ENCODE measurements around the gene PAF1. TPM values are rescaled to one million over a fixed set of nuclear protein-coding genes. Genes with fewer than 3 reads are reported as not detected.

Gene PAF1
- total RNA-seq = 36.7 TPM

DNA sequence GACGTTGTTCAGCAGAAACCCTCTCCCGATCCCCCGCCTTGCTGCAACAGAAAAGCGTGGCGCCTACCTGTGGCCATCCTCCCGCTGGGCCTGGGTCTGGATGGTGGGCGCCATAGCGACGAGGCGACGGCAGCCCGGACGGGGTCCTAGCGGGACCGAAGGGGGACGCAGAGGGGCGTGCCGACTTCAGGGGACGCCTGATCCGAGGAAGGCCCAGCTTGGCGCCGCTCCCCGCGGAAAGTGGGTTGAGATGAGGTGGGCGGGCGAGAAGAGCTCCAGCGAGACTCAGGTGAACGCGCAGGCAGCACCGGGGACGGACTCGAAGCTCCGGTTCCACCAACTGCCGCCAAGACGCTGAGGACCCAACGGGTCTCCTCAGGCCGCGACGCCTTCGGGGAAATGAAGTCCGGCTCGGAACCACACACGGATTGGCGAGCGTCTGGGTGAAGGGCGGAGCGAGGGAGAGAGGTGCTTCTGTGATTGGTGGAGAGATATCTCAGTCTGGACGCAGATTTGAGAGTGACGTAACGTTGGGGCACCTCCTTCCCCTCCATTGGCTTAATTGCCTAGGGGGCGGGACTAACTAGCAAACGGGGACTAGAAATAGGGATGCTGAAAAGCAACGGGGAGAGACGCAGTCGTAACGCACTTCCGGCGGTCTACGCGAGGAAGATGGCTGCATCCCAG, at the start of gene PAF1, which contains the start of gene MED29:
Gene PAF1 (minus strand): TSS at position 356 of the 687 bp plus-strand sequence. CDS start 242 bp downstream, at position 114.
Gene MED29 (plus strand): TSS at position 628 of the 687 bp plus-strand sequence. CDS start 45 bp downstream, at position 673.
- FAIRE-seq (peak; percentile 98), DNase-seq (ENCODE audit: low spot score in 2 of 2) (peak; percentile 98 to 99)

DNA sequence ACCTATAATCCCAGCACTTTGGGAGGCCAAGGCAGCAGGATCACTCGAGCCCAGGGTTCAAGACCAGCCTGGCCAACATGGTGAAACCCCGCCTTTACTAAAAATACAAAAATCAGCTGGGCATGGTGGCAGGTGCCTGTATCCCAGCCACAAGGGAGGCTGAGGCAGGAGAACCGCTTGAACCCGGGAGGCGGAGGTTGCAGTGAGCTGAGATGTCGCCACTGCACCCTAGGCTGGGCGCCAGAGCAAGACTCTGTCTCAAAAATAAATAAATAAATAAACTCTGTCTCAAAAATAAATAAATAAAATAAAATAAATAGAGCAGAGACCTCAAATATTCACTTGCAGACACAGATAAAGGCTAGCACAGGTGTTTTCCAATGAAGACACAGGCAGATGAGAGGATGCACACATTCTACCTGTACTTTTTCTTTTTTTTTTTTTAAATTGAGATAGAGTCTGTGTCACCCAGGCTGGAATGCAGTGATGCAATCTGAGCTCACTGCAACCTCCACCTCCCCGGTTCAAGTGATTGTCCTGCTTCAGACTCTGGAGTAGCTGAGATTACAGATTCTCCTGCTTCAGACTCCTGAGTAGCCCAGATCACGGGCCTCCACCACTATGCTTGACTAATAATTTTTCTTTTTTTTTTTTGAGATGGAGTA, 47.5 kb upstream of the PAF1 start:
- FAIRE-seq (no peak), DNase-seq (ENCODE audit: low spot score in 2 of 2) (no peak)

DNA sequence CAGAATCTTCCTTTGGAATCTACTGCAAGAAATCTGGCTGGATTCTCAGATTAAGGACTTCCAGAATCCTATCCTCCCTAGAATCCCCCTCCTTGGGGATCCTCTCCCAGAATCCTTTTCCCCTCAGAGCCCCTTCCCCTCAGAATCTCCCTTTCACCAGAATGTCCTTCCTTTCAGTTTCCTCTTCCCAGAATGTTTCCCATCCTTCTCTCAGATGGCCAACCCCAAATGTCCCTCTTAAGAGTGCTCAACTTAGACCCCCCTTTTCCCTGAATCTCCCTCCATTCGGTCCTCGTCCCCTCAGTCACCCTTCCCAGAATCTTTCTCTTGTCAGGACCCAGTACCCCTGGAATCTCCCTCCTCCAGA, 45.4 kb upstream of the PAF1 start:
- no peak for DNase-seq (ENCODE audit: low spot score in 2 of 2)
- no peak for FAIRE-seq

DNA sequence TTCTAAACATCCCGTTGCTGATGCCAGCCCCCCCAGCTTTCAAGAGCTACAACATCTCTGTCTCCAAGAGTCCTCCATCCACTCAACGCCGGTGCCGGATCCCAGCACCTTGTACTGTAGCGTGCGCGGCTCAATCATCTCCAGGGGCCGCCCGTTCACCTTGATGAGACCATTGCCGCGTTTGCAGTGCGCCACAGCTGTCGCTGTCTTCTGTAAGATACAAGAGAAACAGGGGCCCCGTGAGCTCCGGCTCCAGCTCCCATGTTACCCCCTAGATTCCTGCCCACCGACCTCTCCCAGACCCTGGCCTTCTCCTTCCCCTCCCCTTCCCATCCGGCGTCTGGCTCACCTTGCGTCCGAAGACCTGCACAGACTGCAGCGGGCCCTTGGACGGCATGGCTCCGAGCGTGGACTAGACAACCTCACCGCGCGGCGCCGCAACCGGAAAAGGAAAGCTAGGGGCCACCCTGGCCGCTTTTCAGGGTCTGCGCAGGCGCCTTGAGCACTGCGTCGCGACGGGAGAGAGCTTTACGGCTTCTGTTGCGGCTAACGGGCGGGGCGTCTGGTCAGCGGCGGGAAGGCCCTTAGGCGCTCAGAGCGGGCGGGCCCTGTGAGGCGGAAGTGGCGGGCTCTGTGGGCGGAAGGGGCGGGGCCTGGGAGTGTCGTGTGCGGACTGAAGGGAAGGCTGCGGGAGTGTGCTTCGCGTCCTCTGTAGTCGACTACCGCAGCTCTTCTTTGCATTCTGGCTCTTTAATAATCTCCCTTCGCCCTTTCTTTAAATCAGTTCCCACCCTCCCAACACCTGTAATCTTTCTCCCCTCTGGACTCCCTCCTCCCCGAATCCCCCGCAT, 44.8 kb upstream of the PAF1 start, which contains the start of gene RPS16:
Gene RPS16 (minus strand): TSS at position 451 of the 851 bp plus-strand sequence. CDS start 54 bp downstream, at position 397.
- FAIRE-seq = no peak
- DNase-seq (ENCODE audit: low spot score in 2 of 2) = peak; percentile 92 to 98

DNA sequence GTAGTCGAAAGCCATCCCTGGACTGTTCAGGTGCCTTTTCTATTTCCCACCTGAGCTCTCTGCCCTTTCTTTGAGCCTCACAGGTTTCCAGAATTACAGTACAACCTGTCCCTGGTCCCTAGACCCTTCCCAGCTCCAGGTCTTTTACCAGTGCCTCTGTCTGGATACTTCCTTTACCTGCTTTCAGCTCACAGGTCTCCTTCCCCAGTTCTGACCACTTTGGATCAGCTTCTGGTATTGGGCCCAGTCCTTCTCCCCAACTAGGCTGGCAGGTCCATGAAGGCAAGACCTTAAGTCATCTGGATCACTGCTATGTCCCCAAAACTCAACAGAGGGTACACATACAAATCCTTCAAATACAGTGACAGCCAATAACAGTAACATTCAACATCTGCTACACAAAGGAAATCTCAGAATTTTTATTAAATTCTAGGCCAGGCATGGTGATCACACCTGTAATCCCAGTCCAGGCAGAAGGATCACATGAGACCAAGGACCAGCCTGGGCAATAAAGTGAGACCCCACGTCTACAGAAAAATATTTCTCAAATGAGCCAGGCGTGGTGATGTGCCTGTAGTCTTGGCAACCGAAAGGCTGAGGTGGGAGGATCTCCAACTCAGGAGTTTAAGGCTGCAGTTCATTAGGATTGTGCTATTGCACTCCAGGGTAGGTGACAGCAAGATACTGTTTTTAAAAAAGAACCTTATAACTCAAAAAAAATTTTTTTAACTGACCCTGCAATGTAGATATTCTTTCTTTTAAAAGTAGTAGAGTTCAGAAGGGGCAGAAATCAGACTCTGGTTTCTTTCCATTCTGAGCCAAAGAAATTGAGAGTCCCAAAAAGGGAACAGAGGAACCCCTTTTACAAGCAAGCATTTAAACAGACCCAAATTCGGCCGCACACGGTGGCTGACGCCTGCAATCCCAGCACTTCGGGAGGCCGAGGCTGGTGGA, 43.5 kb upstream of the PAF1 start:
- DNase-seq (ENCODE audit: low spot score in 2 of 2) = no peak
- FAIRE-seq = no peak

DNA sequence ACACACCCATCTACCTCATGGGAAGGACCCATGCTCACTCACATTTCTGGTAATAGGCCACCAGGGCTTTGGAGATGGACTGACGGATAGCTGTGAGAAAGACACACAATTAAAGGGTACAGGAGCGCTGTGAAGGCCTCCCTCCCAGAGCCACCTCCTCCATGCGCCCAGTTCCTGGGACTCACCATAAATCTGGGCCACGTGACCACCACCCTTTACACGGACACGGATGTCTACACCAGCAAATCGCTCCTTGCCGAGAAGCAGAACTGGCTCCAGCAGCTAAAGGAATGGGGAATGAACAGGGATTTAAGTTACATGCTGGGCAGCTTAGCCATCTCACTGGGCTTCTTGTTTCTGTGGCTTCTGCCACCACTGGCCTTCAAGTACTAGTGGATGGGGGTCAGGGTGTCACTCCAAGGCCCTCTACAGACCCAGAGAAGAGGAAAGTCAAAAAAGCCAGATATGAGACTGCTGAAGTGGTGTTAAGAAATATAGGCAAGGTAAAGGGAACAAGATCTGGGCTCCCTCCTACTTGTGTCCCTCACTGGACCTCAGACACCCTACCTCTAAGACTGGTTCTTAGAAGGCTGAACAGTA, 42.7 kb upstream of the PAF1 start:
- DNase-seq (ENCODE audit: low spot score in 2 of 2) (no peak), FAIRE-seq (no peak)

DNA sequence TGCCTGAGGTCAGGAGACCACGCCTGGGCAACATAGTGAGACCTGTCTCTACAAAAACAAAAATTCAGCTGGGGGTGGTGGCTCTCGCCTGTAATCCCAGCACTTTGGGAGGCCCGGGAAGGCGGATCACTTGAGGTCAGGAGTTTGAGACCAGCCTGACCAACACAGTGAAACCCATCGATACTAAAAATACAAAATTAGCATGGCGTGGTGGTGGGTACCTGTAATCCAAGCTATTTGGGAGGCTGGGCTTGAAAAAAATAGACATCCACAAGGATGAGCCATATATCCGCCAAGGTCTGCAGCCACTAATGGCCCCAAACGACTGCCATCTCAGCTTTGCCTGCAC, 41.7 kb upstream of the PAF1 start:
- DNase-seq (ENCODE audit: low spot score in 2 of 2) (no peak), FAIRE-seq (no peak)

DNA sequence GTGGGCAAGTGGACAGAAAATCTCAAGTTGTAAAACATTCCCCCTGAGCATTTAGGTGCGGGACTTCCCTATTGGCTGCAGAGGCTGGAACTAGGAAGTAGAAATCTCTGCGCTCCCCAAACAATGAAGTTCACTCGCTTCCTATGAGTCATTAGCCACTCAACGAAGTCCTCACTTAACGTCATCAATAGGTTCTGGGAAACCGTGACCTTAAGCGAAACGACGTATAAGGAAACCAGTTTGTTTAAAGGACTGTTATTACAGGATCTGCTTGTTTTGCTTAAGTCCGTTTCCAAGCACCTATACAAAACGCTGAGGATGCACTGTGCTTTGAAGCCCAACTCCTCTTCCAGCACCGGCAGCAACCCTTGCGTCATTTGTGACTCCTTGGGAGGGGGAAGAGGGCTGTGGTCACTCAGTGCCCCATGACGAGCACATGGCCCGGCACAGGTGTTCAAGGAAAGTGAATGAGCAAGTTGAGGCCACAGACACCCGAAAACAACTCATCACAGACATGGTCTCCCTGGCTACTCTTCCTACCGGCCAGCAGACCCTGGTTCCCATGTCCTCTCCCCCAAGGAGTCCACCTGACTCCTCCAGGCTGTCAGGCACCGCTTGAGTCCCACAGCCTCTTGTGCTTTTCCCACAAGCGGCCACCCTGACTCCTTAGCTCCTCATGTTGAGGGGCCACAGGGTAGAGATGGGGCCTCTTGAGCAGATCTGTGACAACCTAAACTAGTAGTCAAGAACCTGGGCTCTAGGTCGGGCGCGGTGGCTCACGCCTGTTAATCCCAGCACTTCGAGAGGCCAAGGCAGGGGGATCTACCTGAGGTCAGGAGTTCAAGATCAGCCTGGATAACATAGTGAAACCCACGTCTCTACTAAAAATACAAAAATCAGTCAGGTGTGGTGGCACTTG, 40.0 kb upstream of the PAF1 start:
- peak in 1 of 2 donors; percentile 26 for DNase-seq (ENCODE audit: low spot score in 2 of 2)
- FAIRE-seq = no peak

DNA sequence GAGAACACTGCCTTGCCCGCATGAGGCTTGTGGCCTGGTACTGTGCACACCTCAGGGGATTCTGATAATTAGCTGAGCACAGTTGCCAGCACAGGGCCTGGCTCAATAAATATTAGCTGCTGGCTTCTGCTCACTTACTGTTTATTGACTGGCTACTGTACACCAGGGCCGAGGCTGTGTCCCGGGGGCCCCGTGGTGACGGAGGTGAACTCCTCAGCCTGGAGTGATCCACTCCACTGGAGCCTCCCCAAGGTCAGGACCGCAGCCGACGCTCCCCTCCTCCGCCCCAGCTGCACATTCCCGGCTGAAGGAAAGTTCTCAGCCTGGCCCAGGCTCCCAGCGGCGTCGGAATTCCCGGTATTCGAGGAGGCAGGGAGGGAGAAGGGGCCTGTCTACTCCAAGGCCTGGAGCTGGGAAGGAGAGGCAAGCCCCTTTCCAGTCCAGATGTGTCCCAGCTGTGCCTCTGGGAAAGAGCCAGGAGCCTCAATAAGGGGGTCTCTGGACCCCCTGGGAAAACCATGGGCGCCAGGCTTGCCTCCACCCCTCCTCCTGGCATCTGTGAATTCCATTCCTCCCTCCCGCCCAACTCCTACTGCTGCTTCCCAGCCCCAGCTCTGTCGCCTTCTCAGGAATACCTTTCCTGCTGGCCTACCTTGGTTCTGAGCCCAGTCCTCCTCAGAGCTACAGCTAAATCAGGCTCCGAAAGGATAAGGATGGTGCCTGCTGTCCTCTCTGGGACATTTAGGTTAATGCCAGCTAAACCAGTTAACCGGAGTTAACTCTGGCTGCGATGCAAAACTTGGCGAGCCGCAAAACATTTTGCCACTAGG, 37.6 kb upstream of the PAF1 start:
- no peak for FAIRE-seq
- peak in 1 of 2 donors; percentile 35 for DNase-seq (ENCODE audit: low spot score in 2 of 2)

DNA sequence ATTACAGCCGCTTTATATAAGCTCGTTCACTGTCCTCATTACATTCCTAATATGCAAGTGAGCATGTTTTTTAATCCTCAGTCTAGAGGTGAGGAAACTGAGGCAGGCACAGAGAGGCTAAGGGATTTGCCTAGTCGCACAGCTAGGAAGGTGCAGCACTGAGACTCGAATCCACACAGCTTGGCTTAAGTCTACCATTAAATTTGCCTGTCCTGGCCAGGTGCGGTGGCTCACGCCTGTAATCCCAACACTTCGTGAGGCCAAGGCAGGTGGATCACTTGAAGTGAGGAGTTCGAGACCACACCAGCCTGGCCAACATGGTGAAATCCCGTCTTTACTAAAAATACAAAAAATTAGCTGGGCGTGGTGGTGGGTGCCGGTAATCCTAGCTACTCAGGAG, 36.8 kb upstream of the PAF1 start:
- no peak for FAIRE-seq
- DNase-seq (ENCODE audit: low spot score in 2 of 2) = no peak

DNA sequence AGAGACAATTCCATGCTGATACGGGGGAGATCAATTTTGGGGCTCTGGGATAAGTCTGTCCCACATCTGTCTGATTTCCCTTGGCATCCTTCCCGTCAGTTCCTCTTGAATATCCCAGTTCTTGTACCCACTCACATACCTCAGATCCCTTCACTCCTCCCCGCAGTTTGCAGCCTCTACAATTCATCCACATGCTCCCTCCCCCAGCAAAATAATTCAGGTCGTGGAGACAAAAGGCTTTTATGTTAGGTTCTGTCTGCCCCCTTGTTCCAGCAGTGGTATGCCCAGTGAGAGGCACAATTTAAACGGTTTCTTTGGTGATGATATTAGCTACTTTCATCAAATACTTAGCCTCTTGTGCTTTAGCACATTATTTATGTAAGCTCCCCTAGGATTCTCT, 35.3 kb upstream of the PAF1 start:
- DNase-seq (ENCODE audit: low spot score in 2 of 2) = peak in 1 of 2 donors; percentile 18
- FAIRE-seq = no peak

DNA sequence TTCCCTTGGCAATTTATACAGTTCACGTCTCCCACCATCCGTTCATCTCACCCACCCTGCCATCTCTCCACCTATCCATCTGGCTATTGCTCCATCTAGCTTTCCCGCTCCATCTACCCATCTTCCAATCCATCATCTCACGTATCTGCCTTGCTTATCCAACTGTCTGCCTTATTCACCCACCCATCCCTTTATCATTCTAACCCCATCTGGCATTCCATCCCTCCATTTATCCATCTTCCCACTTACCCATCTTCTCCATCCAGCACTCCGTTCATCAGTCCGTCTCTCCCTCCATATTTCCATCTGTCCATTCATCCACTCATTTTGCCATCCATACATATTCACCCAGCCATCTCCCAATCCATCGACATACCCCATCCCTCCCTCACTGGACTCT, 34.8 kb upstream of the PAF1 start:
- FAIRE-seq = no peak

DNA sequence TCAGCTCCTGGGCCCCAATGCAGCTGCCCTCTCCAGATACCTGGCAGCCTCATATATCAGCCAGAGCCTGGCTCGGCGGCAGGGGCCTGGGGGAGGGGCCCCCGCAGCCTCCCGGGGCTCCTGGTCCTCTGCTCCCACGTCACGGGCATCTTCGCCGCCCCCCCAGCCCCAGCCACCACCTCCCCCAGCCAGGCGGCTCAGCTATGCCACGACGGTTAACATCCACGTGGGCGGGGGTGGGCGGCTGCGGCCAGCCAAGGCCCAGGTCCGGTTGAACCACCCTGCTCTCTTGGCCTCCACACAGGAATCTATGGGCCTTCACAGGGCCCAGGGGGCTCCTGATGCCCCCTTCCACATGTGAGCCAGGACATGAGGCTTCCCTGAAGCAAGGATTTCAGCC, 34.0 kb upstream of the PAF1 start:
- DNase-seq (ENCODE audit: low spot score in 2 of 2) (peak in 1 of 2 donors; percentile 11), FAIRE-seq (no peak)

More for the DNA sequence above, 34.8 kb upstream of the PAF1 start:
- DNase-seq (ENCODE audit: low spot score in 2 of 2) = no peak

DNA sequence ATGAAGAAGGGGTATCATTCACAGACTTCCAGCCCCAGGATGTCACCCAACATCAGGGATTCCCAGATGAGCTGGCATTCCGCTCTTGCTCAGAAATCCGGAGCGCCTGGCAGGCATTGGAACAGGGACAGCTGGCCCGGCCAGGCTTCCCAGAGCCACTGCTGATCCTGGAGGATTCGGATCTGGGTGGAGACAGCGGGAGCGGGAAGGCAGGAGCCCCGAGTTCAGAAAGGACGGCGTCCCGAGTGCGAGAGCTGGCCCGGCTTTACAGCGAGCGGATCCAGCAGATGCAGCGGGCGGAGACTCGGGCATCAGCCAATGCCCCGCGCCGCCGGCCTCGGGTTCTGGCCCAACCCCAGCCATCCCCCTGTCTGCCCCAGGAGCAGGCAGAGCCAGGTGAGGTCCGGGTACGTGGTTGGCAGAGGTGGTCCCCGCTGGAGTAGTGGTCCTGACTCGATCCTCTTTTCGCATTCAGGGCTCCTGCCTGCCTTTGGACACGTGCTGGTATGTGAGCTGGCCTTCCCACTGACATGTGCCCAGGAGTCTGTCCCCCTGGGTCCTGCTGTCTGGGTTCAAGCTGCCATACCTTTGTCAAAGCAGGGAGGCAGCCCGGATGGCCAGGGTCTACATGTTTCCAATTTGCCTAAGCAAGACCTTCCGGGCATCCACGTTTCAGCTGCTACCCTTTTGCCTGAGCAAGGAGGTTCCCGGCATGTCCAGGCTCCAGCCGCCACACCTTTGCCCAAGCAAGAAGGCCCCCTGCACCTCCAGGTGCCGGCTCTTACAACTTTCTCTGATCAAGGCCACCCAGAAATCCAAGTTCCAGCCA, 32.6 kb upstream of the PAF1 start:
- DNase-seq (ENCODE audit: low spot score in 2 of 2) (no peak), FAIRE-seq (no peak)

DNA sequence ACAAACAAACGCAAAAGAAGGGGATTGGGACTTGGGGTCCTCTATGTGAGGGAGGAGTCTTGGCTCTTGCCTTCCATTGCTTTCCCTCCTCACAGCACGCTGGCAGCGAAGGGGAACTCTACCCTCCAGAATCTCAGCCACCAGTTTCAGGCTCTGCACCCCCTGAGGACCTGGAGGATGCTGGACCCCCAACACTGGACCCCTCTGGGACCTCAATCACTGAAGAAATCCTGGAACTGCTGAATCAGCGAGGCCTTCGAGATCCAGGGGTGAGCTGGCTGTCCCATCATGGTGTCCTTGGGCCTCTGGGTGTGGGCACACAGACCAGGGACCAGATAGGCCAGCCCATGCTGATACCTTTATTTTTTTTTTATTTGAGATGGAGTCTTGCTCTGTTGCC, 31.1 kb upstream of the PAF1 start:
- FAIRE-seq (no peak), DNase-seq (ENCODE audit: low spot score in 2 of 2) (no peak)

DNA sequence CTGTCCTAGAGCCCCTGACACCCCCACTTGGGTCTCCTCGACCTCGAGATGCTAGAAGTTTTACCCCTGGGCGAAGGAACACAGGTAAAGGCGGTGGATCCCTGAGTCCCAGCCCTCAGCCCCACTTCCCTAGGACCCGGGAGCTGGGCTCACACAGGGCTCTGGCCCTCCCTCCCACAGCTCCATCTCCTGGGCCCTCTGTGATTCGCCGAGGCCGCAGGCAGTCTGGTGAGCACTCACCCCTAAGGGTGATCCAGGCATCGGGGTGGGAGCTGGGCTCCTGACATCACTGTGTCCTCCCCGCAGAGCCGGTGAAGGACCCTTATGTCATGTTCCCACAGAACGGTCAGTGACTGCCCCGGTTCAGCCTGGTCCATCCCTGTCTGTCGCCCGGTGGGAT, 29.9 kb upstream of the PAF1 start:
- DNase-seq (ENCODE audit: low spot score in 2 of 2) (no peak), FAIRE-seq (no peak)

DNA sequence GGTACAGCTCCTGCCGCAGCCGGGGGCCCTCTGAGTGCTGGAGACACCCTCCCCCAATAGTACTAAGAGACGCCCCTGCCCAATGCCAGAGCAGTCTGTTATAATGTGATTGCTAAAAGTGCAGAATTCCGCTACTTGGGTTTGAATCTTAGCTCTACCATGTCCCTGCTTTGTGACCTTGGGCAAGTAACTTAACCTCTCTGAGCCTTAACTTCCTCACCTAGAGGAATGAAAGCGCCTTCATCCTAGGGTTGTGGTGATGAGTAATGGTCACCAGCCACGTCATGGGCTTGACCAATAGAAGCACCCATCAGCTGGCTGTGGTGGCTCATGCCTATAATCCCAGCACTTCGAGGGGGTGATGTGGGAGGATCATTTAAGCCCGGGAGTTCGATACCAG, 28.1 kb upstream of the PAF1 start:
- DNase-seq (ENCODE audit: low spot score in 2 of 2) = no peak

More for the DNA sequence above, 28.1 kb upstream of the PAF1 start:
- no peak for FAIRE-seq

Measured in frontal cortex (tissue), 4 donors.